GM08714 (cell line): Measurements from ENCODE around the gene PDPK1.

Experiments used
- H3K4me3 ChIP-seq: fragments of 200-500 bp; sonication (Bioruptor generic); 2 replicates; pipeline ENCODE4 v1.5.1; 2014; ENCODE audit warnings: mild to moderate bottlenecking, low read length, inconsistent platforms
- ZNF274 ChIP-seq: IDR thresholded peaks from 2 replicates; pipeline ENCODE4 v1.6.1; 2012; ENCODE audit warnings: mild to moderate bottlenecking, low read depth, low read length

Gene PDPK1

GRCh38 chr16:2537451-2538379 is at the start of gene PDPK1:
TSS of gene PDPK1 (plus strand) at chr16:2538021. CDS start at chr16:2538113, 92 bp downstream.
- no peak for TF ChIP-seq ZNF274
- H3K4me3 ChIP-seq: peak within 1 kb of the TSS; percentile 79

- H3K4me3 ChIP-seq: no peak overlapping the region
- no peak for TF ChIP-seq ZNF274
Measured at GRCh38 chr16:2489581-2489980, 48.2 kb upstream of the PDPK1 start.

GRCh38 chr16:2490190-2491105 is 47.4 kb upstream of the PDPK1 start:
- no peak for TF ChIP-seq ZNF274
- H3K4me3 ChIP-seq: no peak overlapping the region

GRCh38 chr16:2492292-2492691 is 45.5 kb upstream of the PDPK1 start:
- no peak for TF ChIP-seq ZNF274
- H3K4me3 ChIP-seq: no peak overlapping the region

- no peak overlapping the region for H3K4me3 ChIP-seq
- TF ChIP-seq ZNF274: no peak
Measured at GRCh38 chr16:2493605-2494004, 44.2 kb upstream of the PDPK1 start.

GRCh38 chr16:2494616-2495015 is 43.2 kb upstream of the PDPK1 start:
- no peak for TF ChIP-seq ZNF274
- no peak overlapping the region for H3K4me3 ChIP-seq

- no peak for TF ChIP-seq ZNF274
- no peak overlapping the region for H3K4me3 ChIP-seq
Measured at GRCh38 chr16:2495041-2495440, 42.8 kb upstream of the PDPK1 start.

- no peak overlapping the region for H3K4me3 ChIP-seq
- no peak for TF ChIP-seq ZNF274
Measured at GRCh38 chr16:2496223-2497115, 41.4 kb upstream of the PDPK1 start.

GRCh38 chr16:2497116-2497630 is 40.6 kb upstream of the PDPK1 start:
- H3K4me3 ChIP-seq: no peak overlapping the region
- no peak for TF ChIP-seq ZNF274

GRCh38 chr16:2497695-2498484 is 39.9 kb upstream of the PDPK1 start:
- H3K4me3 ChIP-seq: no peak overlapping the region
- TF ChIP-seq ZNF274: no peak

- no peak overlapping the region for H3K4me3 ChIP-seq
- no peak for TF ChIP-seq ZNF274
Measured at GRCh38 chr16:2498531-2499253, 39.1 kb upstream of the PDPK1 start.

GRCh38 chr16:2499454-2499853 is 38.4 kb upstream of the PDPK1 start:
- H3K4me3 ChIP-seq: no peak overlapping the region
- no peak for TF ChIP-seq ZNF274
